ENCODE measurements around the gene TRAK2.

DNA sequence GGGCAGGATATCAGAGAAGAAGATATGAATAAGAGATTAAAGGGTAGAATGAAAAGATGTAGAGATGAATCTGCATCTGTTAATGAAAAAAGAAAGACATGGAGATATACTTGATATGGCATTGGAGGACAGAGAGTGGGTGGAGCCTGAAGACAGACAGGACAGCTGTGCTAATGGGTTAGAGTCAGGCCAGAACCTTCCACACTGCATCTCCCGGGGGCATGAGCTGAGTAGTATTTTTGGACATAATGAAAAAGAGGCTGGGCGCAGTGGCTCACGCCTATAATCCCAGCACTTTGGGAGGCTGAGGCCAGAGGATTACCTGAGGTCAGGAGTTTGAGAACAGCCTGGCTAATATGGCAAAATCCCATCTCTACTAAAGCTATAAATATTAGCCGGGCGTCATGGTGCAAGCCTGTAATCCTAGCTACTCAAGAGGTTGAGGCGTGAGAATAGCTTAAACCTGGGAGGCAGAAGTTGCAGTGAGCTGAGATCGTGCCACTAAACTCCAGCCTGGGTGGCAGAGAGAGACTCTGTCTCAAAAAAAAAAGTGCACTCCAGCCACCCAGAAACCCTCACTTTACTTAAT lies 105.5 kb downstream of the TRAK2 start:
- TF ChIP-seq, protein P1, sequence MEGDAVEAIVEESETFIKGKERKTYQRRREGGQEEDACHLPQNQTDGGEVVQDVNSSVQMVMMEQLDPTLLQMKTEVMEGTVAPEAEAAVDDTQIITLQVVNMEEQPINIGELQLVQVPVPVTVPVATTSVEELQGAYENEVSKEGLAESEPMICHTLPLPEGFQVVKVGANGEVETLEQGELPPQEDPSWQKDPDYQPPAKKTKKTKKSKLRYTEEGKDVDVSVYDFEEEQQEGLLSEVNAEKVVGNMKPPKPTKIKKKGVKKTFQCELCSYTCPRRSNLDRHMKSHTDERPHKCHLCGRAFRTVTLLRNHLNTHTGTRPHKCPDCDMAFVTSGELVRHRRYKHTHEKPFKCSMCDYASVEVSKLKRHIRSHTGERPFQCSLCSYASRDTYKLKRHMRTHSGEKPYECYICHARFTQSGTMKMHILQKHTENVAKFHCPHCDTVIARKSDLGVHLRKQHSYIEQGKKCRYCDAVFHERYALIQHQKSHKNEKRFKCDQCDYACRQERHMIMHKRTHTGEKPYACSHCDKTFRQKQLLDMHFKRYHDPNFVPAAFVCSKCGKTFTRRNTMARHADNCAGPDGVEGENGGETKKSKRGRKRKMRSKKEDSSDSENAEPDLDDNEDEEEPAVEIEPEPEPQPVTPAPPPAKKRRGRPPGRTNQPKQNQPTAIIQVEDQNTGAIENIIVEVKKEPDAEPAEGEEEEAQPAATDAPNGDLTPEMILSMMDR (IDR thresholded peaks at IDR 0.05): no peak
- no peak for TF ChIP-seq POLR2A (IDR thresholded peaks at IDR 0.05)
